Measurements from ENCODE around the gene HOXB2. TPM values are rescaled to one million over a fixed set of nuclear protein-coding genes. Genes with fewer than 3 reads are reported as not detected.
A peak's percentile ranks its signal among the peaks of the same experiment; 100 is the strongest.

Gene HOXB2
- total RNA-seq, 1 donor from 2014 or later = 5.6 TPM

GRCh38 chr17:48542114-48542656 is 2.7 kb downstream of the HOXB2 start:
- no peaks in the 10 kb centered on the region for H3K9me3 ChIP-seq
- peaks cover 19% of the 10 kb centered on the region for H3K4me1 ChIP-seq
- peak overlapping the region; percentile 58 for H3K4me3 ChIP-seq
- ATAC-seq (peak in 1 of 2 donors; percentile 25), DNase-seq (no peak)
- intact Hi-C loops (cut with DNase I) = no loop called here
- H3K27me3 ChIP-seq (ENCODE audit: low read depth) = peaks cover 78% of the 10 kb centered on the region
- H3K36me3 ChIP-seq = no peaks in the 10 kb centered on the region
- TF ChIP-seq, protein P1, sequence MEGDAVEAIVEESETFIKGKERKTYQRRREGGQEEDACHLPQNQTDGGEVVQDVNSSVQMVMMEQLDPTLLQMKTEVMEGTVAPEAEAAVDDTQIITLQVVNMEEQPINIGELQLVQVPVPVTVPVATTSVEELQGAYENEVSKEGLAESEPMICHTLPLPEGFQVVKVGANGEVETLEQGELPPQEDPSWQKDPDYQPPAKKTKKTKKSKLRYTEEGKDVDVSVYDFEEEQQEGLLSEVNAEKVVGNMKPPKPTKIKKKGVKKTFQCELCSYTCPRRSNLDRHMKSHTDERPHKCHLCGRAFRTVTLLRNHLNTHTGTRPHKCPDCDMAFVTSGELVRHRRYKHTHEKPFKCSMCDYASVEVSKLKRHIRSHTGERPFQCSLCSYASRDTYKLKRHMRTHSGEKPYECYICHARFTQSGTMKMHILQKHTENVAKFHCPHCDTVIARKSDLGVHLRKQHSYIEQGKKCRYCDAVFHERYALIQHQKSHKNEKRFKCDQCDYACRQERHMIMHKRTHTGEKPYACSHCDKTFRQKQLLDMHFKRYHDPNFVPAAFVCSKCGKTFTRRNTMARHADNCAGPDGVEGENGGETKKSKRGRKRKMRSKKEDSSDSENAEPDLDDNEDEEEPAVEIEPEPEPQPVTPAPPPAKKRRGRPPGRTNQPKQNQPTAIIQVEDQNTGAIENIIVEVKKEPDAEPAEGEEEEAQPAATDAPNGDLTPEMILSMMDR (IDR thresholded peaks at IDR 0.05) = no peak
- peak overlapping the region; percentile 86 for H3K27ac ChIP-seq

DNA sequence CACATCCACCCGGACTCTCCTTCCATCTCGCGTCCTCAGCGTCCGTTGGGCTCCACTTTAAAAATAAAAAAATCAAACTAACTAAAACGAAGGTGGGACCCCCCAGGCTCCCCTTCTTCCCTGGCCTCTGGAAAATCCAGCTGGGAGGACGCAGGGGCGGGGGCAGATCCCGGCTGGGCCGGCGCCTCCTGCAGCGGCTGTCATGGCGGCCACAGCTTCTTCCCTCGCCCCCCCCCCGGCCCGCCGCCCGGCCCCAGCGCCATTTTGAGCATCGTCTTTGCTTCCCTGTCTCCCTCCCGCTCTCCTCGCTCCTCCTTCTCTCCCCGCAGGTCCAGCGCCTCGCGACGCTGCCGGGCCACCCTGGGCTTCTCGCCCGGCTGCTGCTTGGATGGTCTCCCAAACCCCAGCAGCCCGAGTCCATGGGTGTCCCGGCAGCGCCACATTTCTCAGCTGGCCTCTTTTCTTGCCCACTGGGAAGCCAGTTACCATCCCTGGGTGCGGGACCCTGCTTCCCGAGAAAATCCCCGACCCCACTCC is 3.3 kb downstream of the HOXB2 start:
- H3K27me3 ChIP-seq (ENCODE audit: low read depth) = peaks cover 73% of the 10 kb centered on the region
- peak overlapping the region; percentile 86 for H3K27ac ChIP-seq
- no peaks in the 10 kb centered on the region for H3K9me3 ChIP-seq
- DNase-seq (no peak), ATAC-seq (peak; percentile 59 to 61)
- peak overlapping the region; percentile 58 for H3K4me3 ChIP-seq
- TF ChIP-seq, protein P1 (IDR thresholded peaks at IDR 0.05) = no peak
- intact Hi-C loops (cut with DNase I) = no loop called here
- peaks cover 15% of the 10 kb centered on the region for H3K4me1 ChIP-seq
- no peaks in the 10 kb centered on the region for H3K36me3 ChIP-seq

- H3K4me1 ChIP-seq = peaks cover 13% of the 10 kb centered on the region
- TF ChIP-seq, protein P1 (IDR thresholded peaks at IDR 0.05) = no peak
- ATAC-seq (no peak), DNase-seq (no peak)
- no peaks in the 10 kb centered on the region for H3K9me3 ChIP-seq
- H3K27ac ChIP-seq = peak overlapping the region; percentile 86
- intact Hi-C loops (cut with DNase I) = no loop called here
- H3K4me3 ChIP-seq = peak overlapping the region; percentile 58
- no peaks in the 10 kb centered on the region for H3K36me3 ChIP-seq
- H3K27me3 ChIP-seq (ENCODE audit: low read depth) = peaks cover 71% of the 10 kb centered on the region
Measured at GRCh38 chr17:48541036-48541576, 3.8 kb downstream of the HOXB2 start.

DNA sequence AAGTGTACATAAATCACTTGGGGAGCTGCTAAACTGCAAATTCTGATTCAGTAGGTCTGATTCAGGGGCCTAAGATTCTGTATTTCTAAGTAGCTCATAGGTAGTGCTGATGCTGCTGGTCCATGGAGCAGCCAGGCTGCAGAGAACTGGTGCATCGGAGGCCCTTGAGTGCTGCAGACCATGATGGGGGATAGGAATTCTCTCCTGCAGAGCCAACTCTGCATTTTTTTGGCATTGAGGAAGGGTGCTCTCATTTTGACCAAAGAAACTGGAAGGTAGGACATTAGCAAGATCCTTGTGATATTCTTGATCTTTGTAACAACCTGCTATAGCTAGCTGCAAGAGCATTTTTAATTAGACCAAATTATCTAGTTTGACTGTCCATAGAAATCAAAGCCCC is 4.7 kb downstream of the HOXB2 start:
- Histone ChIP-seq H3K4me1 (peaks cover 5% of the 10 kb centered on the region), H3K36me3 (no peaks in the 10 kb centered on the region), H3K27ac (peak overlapping the region; percentile 86), H3K4me3 (no peak overlapping the region), H3K27me3 (ENCODE audit: low read depth) (peaks cover 68% of the 10 kb centered on the region), H3K9me3 (no peaks in the 10 kb centered on the region)
- intact Hi-C loops (cut with DNase I) = no loop called here
- TF ChIP-seq, protein P1 (IDR thresholded peaks at IDR 0.05) = no peak
- DNase-seq = no peak
- ATAC-seq = no peak

GRCh38 chr17:48539177-48539576 is 5.7 kb downstream of the HOXB2 start:
- peaks cover 58% of the 10 kb centered on the region for H3K27me3 ChIP-seq (ENCODE audit: low read depth)
- intact Hi-C loops (cut with DNase I) = no loop called here

More at GRCh38 chr17:48539177-48539576, 5.7 kb downstream of the HOXB2 start:
- DNase-seq (no peak), ATAC-seq (no peak)
- Histone ChIP-seq H3K36me3 (no peaks in the 10 kb centered on the region), H3K4me3 (no peak overlapping the region), H3K4me1 (no peaks in the 10 kb centered on the region), H3K27ac (no peak overlapping the region), H3K9me3 (no peaks in the 10 kb centered on the region)
- TF ChIP-seq, protein P1 (IDR thresholded peaks at IDR 0.05) = no peak

Data from lower lobe of right lung (tissue), 2 donors.